T-cell (primary cell): ENCODE data around the gene NDUFB6. TPM values are rescaled to one million over a fixed set of nuclear protein-coding genes. Genes with fewer than 3 reads are reported as not detected.
A peak's percentile ranks its signal among the peaks of the same experiment; 100 is the strongest.

Source experiments
- ATAC-seq, 4 experiments: fragments of 200-7000 bp in 3 of 4; fragments of 150-1000 bp in 1 of 4; cut with Tn5 transposase; replicated peaks in 1 of 4; 1 replicate in 3 of 4; 2 replicates in 1 of 4; pipeline ENCODE4 v1.10.0; 2021; ENCODE audit warnings: moderate library complexity in 3 of 4, mild to moderate bottlenecking in 2 of 4, moderate number of reproducible peaks in 1 of 4
- CTCF ChIA-PET, 2 donors: fragments of 300-600 bp; sonication (Branson Sonifier 250); formaldehyde crosslinking; loops; one replicate each; lab custom pipeline; 2022; ENCODE audit warnings: antibody characterized with exemption in 2 of 2; lab: Charles Lee
- POLR2A ChIA-PET, 2 donors: fragments of 300-600 bp; sonication (Branson Sonifier 250); formaldehyde crosslinking; loops; one replicate each; lab custom pipeline; 2022; ENCODE audit warnings: antibody characterized with exemption in 2 of 2; lab: Charles Lee
- DNase-seq, 35 experiments: peaks; one replicate each; pipeline versions ENCODE4 v3.0.0 to v3.0.0-alpha.2; 2013 to 2023
- H3K27ac ChIP-seq: one replicate; pipeline ENCODE4 v1.5.1; 2013; ENCODE audit warnings: low read length
- H3K27me3 ChIP-seq, 2 experiments: replicated peaks in 1 of 2; 1 replicate in 1 of 2; 2 replicates in 1 of 2; pipeline versions ENCODE4 v1.6.1 to v1.7.0; 2013; ENCODE audit warnings: low read length in 1 of 2, mixed read lengths in 1 of 2; ENCODE audit not compliant: control insufficient read depth in 2 of 2, insufficient read depth in 2 of 2; ENCODE audit errors: extremely low read depth in 1 of 2
- H3K36me3 ChIP-seq, 2 donors: 1 replicate in 1 of 2; 2 replicates in 1 of 2; pipeline versions ENCODE4 v1.6.1 to v1.7.0; 2013; ENCODE audit warnings: low read length in 1 of 2; ENCODE audit not compliant: control insufficient read depth in 2 of 2, insufficient read depth in 1 of 2; ENCODE audit errors: extremely low read depth in 1 of 2
- H3K4me1 ChIP-seq, 2 experiments: 1 replicate in 1 of 2; 2 replicates in 1 of 2; pipeline versions ENCODE4 v1.6.1 to v1.7.0; 2013; ENCODE audit warnings: low read length in 2 of 2, mixed read lengths in 1 of 2; ENCODE audit not compliant: insufficient read depth in 2 of 2, control insufficient read depth in 1 of 2; ENCODE audit errors: extremely low read depth in 1 of 2
- H3K4me3 ChIP-seq, 2 donors: 1 replicate in 1 of 2; 2 replicates in 1 of 2; pipeline versions ENCODE4 v1.5.1 to v1.7.0; 2013; ENCODE audit warnings: mild to moderate bottlenecking in 2 of 2, low read length in 1 of 2, moderate library complexity in 1 of 2; ENCODE audit not compliant: control insufficient read depth in 1 of 2; ENCODE audit errors: extremely low read depth in 1 of 2
- H3K9me3 ChIP-seq: 2 replicates; pipeline ENCODE4 v1.7.0; 2013
- H3K27ac Mint-ChIP-seq, 2 donors: one replicate each; pipeline ENCODE4 v1.8.0; 2020 to 2021; ENCODE audit warnings: mild to moderate bottlenecking in 2 of 2, mixed read lengths in 2 of 2
- H3K27me3 Mint-ChIP-seq, 2 donors: one replicate each; pipeline ENCODE4 v1.8.0; 2021 to 2022; ENCODE audit warnings: mixed read lengths in 2 of 2
- H3K36me3 Mint-ChIP-seq: one replicate; pipeline ENCODE4 v1.8.0; 2021; ENCODE audit warnings: mixed read lengths
- H3K4me1 Mint-ChIP-seq, 3 donors: one replicate each; pipeline ENCODE4 v1.8.0; 2020 to 2022; ENCODE audit warnings: mixed read lengths in 3 of 3, mild to moderate bottlenecking in 1 of 3
- H3K4me3 Mint-ChIP-seq, 3 donors: one replicate each; pipeline ENCODE4 v1.8.0; 2020 to 2022; ENCODE audit warnings: mild to moderate bottlenecking in 3 of 3, mixed read lengths in 3 of 3, moderate library complexity in 3 of 3
- H3K9me3 Mint-ChIP-seq, 3 donors: one replicate each; pipeline ENCODE4 v1.8.0; 2020 to 2022; ENCODE audit warnings: mixed read lengths in 3 of 3
- WGBS: methylation state at CpG from one replicate; pipeline ENCODE4 v1.1.5; 2013; ENCODE audit warnings: missing lambda C conversion rate; ENCODE audit not compliant: insufficient coverage; 5-methylcytosine and 5-hydroxymethylcytosine counted together
- total RNA-seq, 35 experiments: library from RNA in 6 of 35; stranded (reverse) in 6 of 35; fragments of 120-200 nt in 1 of 35; gene quantifications; one replicate each; pipeline versions ENCODE4 v1.2.1 to v1.2.4 and lab custom pipeline; 2013 to 2026

NDUFB6 gene
- total RNA-seq, 5 donors from 2014 or later (not counting 1 experiment from before 2014, with no cell fraction given), result 14.8 to 21.9 (median 18.3) TPM

DNA sequence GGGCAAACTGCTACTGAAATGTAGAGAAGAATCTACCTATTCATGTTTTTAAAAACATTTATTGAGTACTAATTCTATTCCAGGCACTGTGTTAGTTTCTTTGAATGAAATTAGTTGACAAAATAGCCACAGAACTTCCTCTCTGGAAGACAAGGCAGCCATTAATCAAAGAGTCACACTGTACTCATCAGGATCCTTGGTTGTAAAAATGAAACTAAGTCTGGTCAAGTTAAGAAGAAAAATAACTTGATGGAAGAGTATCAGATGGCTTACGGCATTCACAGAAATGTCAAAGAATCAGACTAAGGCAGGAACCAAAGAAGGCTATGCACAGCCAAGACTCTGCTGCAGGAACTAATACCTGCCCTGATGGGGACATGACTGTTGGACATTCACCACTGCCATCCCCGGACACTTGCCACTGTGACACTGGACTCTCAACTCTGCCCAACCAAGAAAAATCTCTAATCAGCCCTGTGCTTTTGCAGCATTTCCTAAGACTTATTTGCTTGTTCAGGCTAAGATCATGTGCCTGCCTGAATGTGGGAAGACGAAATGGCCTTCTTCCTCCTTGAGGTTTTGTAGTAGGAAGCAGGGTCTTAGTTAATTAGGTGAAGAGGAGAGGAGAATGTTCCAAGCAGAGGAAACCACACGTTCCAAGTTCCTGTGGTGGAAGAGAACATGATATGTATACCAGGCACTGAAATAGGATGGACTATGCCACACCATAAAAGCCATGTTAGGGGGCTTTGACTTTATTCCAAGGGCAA lies 23.3 kb upstream of the NDUFB6 start:
- H3K9me3 Mint-ChIP-seq, result no peaks in the 10 kb centered on the region
- DNase-seq (no peak), ATAC-seq (no peak)
- Histone ChIP-seq H3K27ac (no peak overlapping the region), H3K27me3 (no peaks in the 10 kb centered on the region), H3K4me3 (no peak overlapping the region), H3K36me3 (no peaks in the 10 kb centered on the region), H3K4me1 (no peaks in the 10 kb centered on the region), H3K9me3 (no peaks in the 10 kb centered on the region)
- ChIA-PET POLR2A (no interaction called here), CTCF (interaction anchor here in 1 of 2 donors (0.6 kb wide), 1 partner anchor 15 kb away, joined by 3 read pairs; no protein-coding TSS in a partner anchor)
- H3K4me1 Mint-ChIP-seq, result no peaks in the 10 kb centered on the region
- peaks cover 16 to 35% of the 10 kb centered on the region in 2 donors for H3K27me3 Mint-ChIP-seq
- no peaks in the 10 kb centered on the region for H3K36me3 Mint-ChIP-seq
- no peak overlapping the region for H3K27ac Mint-ChIP-seq
- H3K4me3 Mint-ChIP-seq, result no peak overlapping the region
- WGBS, result 50% methylated on average over 3 of the region's 4 CpGs

DNA sequence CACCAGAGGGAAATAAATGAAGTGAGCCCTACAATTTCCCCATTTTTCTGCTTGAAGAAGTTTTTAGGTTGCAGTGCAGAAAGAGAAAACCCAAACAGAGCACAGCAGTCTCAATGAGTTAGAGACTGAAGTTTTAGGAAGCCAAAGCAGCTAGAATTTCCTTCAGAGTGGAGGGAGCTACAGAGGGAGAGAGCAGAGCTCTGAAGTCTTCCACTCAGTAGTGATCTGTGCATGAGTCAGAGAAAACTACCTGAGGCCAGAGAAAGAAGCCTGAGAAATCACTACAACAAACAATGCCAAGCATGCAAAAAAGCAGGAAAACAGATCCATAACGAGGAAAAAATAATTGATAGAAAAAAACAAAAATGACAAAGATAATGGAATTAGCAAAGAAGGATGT lies 17.9 kb upstream of the NDUFB6 start:
- no peaks in the 10 kb centered on the region for H3K4me1 ChIP-seq
- H3K27me3 Mint-ChIP-seq, result peaks cover 18 to 34% of the 10 kb centered on the region in 2 donors
- H3K4me3 Mint-ChIP-seq, result no peak overlapping the region
- no peak for DNase-seq
- H3K9me3 Mint-ChIP-seq, result no peaks in the 10 kb centered on the region
- H3K4me1 Mint-ChIP-seq, result no peaks in the 10 kb centered on the region
- ChIA-PET CTCF (interaction anchor here (1.2 to 3.0 kb wide), 4 partner anchors 9 to 212 kb away, joined by 3 to 24 read pairs (median 10); no protein-coding TSS in a partner anchor), POLR2A (no interaction called here)
- no peak overlapping the region for H3K27ac Mint-ChIP-seq
- H3K9me3 ChIP-seq, result no peaks in the 10 kb centered on the region
- H3K4me3 ChIP-seq, result no peak overlapping the region
- no peaks in the 10 kb centered on the region for H3K36me3 Mint-ChIP-seq
- H3K36me3 ChIP-seq, result no peaks in the 10 kb centered on the region
- H3K27me3 ChIP-seq, result peaks cover 0 to 2% of the 10 kb centered on the region in 2 experiments
- no CpG with 5 or more reads among the region's 1 CpG for WGBS
- ATAC-seq, result no peak
- no peak overlapping the region for H3K27ac ChIP-seq

- POLR2A ChIA-PET, result no interaction called here
- H3K4me1 ChIP-seq, result no peaks in the 10 kb centered on the region
- DNase-seq (no peak), ATAC-seq (no peak)
- Mint-ChIP-seq H3K4me3 (no peak overlapping the region), H3K9me3 (no peaks in the 10 kb centered on the region), H3K4me1 (no peaks in the 10 kb centered on the region), H3K27ac (no peak overlapping the region), H3K36me3 (no peaks in the 10 kb centered on the region), H3K27me3 (peaks cover 19 to 31% of the 10 kb centered on the region in 2 donors)
- no peak overlapping the region for H3K27ac ChIP-seq
- no peak overlapping the region for H3K4me3 ChIP-seq
- no peaks in the 10 kb centered on the region for H3K9me3 ChIP-seq
- H3K27me3 ChIP-seq, result peaks cover 0 to 4% of the 10 kb centered on the region in 2 experiments
- CTCF ChIA-PET, result interaction anchor here (0.7 to 3.0 kb wide), 3 partner anchors 11 to 212 kb away, joined by 6 to 24 read pairs (median 16); no protein-coding TSS in a partner anchor
- WGBS, result no CpG with 5 or more reads among the region's 2 CpGs
- no peaks in the 10 kb centered on the region for H3K36me3 ChIP-seq
These were observed 17.5 kb upstream of the NDUFB6 start for GRCh38 chr9:32590476-32590875.

DNA sequence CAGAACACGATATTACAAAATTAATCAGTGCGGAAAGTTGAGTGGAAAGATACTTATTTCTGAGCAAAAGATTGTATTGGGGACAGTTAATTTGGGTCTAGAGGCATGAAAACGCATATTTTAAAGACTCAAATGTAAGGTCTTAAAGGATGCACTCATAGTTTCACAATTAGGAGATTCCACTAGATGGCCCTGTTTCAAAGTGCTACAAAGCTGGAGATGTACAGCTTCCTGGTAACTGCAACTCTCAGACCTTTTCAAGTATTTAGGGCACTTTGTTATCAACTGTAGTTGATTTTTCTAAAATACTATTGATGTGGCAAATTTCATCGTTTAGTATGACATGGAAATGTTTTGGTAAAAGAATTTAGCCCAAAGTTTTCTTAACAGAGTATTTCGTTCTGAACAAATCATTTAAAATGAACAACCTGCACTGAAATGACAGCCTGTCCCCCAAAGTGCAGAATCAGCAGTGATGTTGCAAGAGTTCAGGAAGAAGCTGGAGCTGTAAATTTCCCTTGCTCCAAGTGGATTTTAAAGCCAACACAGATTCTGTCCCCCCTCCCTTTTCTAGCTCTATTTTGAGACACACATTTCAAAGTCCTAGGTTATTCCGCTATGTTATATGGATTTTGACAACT lies 16.2 kb upstream of the NDUFB6 start:
- Histone ChIP-seq H3K4me1 (no peaks in the 10 kb centered on the region), H3K27me3 (peaks cover 2 to 4% of the 10 kb centered on the region in 2 experiments), H3K36me3 (no peaks in the 10 kb centered on the region), H3K9me3 (no peaks in the 10 kb centered on the region), H3K27ac (no peak overlapping the region), H3K4me3 (no peak overlapping the region)
- 67% methylated on average over 1 of the region's 6 CpGs for WGBS
- Mint-ChIP-seq H3K9me3 (no peaks in the 10 kb centered on the region), H3K27ac (no peak overlapping the region), H3K27me3 (peaks cover 24 to 33% of the 10 kb centered on the region in 2 donors), H3K36me3 (no peaks in the 10 kb centered on the region), H3K4me3 (no peak overlapping the region), H3K4me1 (no peaks in the 10 kb centered on the region)
- CTCF ChIA-PET, result interaction anchor here (0.6 to 3.0 kb wide), 11 partner anchors 9 to 1538 kb away, joined by 3 to 24 read pairs (median 5); partner anchors contain the start of gene ACO1 (in 1 of the 2)
- DNase-seq, result peak in 1 of 35 experiments; percentile 39
- POLR2A ChIA-PET, result interaction anchor here in 1 of 2 donors (0.7 kb wide), 1 partner anchor 177 kb away, joined by 3 read pairs; no protein-coding TSS in a partner anchor
- peak in 2 of 4 experiments; percentile 44 to 73 for ATAC-seq

- H3K9me3 Mint-ChIP-seq, result no peaks in the 10 kb centered on the region
- Histone ChIP-seq H3K36me3 (no peaks in the 10 kb centered on the region), H3K4me3 (no peak overlapping the region), H3K9me3 (no peaks in the 10 kb centered on the region), H3K27ac (no peak overlapping the region), H3K27me3 (peaks cover 3 to 4% of the 10 kb centered on the region in 2 experiments), H3K4me1 (no peaks in the 10 kb centered on the region)
- DNase-seq (no peak), ATAC-seq (no peak)
- no peaks in the 10 kb centered on the region for H3K36me3 Mint-ChIP-seq
- H3K27me3 Mint-ChIP-seq, result peaks cover 22 to 33% of the 10 kb centered on the region in 2 donors
- POLR2A ChIA-PET, result no interaction called here
- CTCF ChIA-PET, result interaction anchor here (0.9 to 3.0 kb wide), 6 partner anchors 8 to 209 kb away, joined by 3 to 24 read pairs (median 10); no protein-coding TSS in a partner anchor
- H3K4me3 Mint-ChIP-seq, result no peak overlapping the region
- H3K27ac Mint-ChIP-seq, result no peak overlapping the region
- no peaks in the 10 kb centered on the region for H3K4me1 Mint-ChIP-seq
These were observed 14.9 kb upstream of the NDUFB6 start for GRCh38 chr9:32587901-32588300.

GRCh38 chr9:32584784-32585183 lies 11.8 kb upstream of the NDUFB6 start:
- Mint-ChIP-seq H3K4me3 (no peak overlapping the region), H3K36me3 (no peaks in the 10 kb centered on the region), H3K27ac (no peak overlapping the region), H3K27me3 (peaks cover 20 to 22% of the 10 kb centered on the region in 2 donors), H3K4me1 (no peaks in the 10 kb centered on the region), H3K9me3 (no peaks in the 10 kb centered on the region)
- Histone ChIP-seq H3K4me1 (no peaks in the 10 kb centered on the region), H3K27me3 (peaks cover 2 to 3% of the 10 kb centered on the region in 2 experiments), H3K36me3 (no peaks in the 10 kb centered on the region), H3K4me3 (no peak overlapping the region), H3K9me3 (no peaks in the 10 kb centered on the region), H3K27ac (no peak overlapping the region)
- no CpG with 5 or more reads among the region's 2 CpGs for WGBS
- ChIA-PET POLR2A (no interaction called here), CTCF (interaction anchor here in 1 of 2 donors (0.9 to 9.2 kb wide), 3 partner anchors 13 to 207 kb away, joined by 3 to 338 read pairs (median 4); no protein-coding TSS in a partner anchor)
- no peak for ATAC-seq
- DNase-seq, result no peak
